GM19395 (cell line): ENCODE data around the gene TRIP12.
"Not testable (repeated sequence)": the region's sequence is repeated elsewhere in the genome, so short reads cannot be mapped to it uniquely, and the experiment has no call there.

Source experiments
- ATAC-seq: cut with Tn5 transposase; IDR thresholded peaks from one replicate; pipeline ENCODE4 v1.9.1; 2021; ENCODE audit warnings: mild to moderate bottlenecking, moderate library complexity; ENCODE audit not compliant: unreplicated experiment

Gene TRIP12

GRCh38 chr2:229921892-229922448 is at the start of gene TRIP12:
Gene TRIP12 (minus strand): TSS chr2:229922009. CDS start chr2:229880079, 41,930 bp downstream.
- peak; percentile 75 for ATAC-seq

- ATAC-seq, result no peak
These were observed 49.5 kb upstream of the TRIP12 start for GRCh38 chr2:229971298-229971790.

- no peak for ATAC-seq
These were observed 48.6 kb upstream of the TRIP12 start for GRCh38 chr2:229970406-229970805.

GRCh38 chr2:229969921-229970320 is 48.1 kb upstream of the TRIP12 start:
- no peak for ATAC-seq

- ATAC-seq, result not testable (repeated sequence)
These were observed 41.8 kb upstream of the TRIP12 start for GRCh38 chr2:229963596-229963995.

GRCh38 chr2:229956491-229956890 is 34.7 kb upstream of the TRIP12 start:
- ATAC-seq, result no peak

- no peak for ATAC-seq
These were observed 33.9 kb upstream of the TRIP12 start for GRCh38 chr2:229955663-229956062.

GRCh38 chr2:229952256-229952835 is 30.5 kb upstream of the TRIP12 start:
- no peak for ATAC-seq

GRCh38 chr2:229947544-229947943 is 25.7 kb upstream of the TRIP12 start:
- ATAC-seq, result peak; percentile 70

- no peak for ATAC-seq
These were observed 24.2 kb upstream of the TRIP12 start for GRCh38 chr2:229945975-229946374.

- ATAC-seq, result no peak
These were observed 22.1 kb upstream of the TRIP12 start for GRCh38 chr2:229943770-229944449.

GRCh38 chr2:229943171-229943570 is 21.4 kb upstream of the TRIP12 start:
- ATAC-seq, result no peak

GRCh38 chr2:229942671-229943070 is 20.9 kb upstream of the TRIP12 start:
- ATAC-seq, result no peak

GRCh38 chr2:229937537-229937936 is 15.7 kb upstream of the TRIP12 start:
- ATAC-seq, result no peak

GRCh38 chr2:229931241-229931640 is 9.4 kb upstream of the TRIP12 start:
- no peak for ATAC-seq

- no peak for ATAC-seq
These were observed 8.8 kb upstream of the TRIP12 start for GRCh38 chr2:229930656-229931055.

GRCh38 chr2:229927817-229928321 is 6.1 kb upstream of the TRIP12 start:
- no peak for ATAC-seq

GRCh38 chr2:229925201-229925600 is 3.4 kb upstream of the TRIP12 start:
- ATAC-seq, result no peak

- not testable (repeated sequence) for ATAC-seq
These were observed 2.7 kb upstream of the TRIP12 start for GRCh38 chr2:229924541-229924940.

- peak; percentile 78 for ATAC-seq
These were observed 909 bp upstream of the TRIP12 start, which contains the start of gene FBXO36 for GRCh38 chr2:229922449-229923386. Gene FBXO36 (plus strand): TSS chr2:229922503. CDS start chr2:229922514, 11 bp downstream.
